ENCODE measurements around the gene TASP1. TPM values are rescaled to one million over a fixed set of nuclear protein-coding genes. Genes with fewer than 3 reads are reported as not detected.

Gene TASP1
- total RNA-seq, 1 experiment from 2014 or later = 8.9 TPM

GRCh38 chr20:13554076-13554475, 84.7 kb downstream of the TASP1 start:
- CTCF ChIA-PET = no interaction called here
- TF ChIP-seq TCF7L2 (IDR thresholded peaks at IDR 0.05; ENCODE audit: low read depth, low read length) = no peak
- TF ChIP-seq REST (IDR thresholded peaks at IDR 0.05; ENCODE audit: insufficient read depth in 1 of 2, low read depth in 2 of 2, low read length in 1 of 2) = no peak
- no peak for TF ChIP-seq CTCF (IDR thresholded peaks at IDR 0.05)
- TF ChIP-seq SIN3A (IDR thresholded peaks at IDR 0.05; ENCODE audit: borderline replicate concordance, insufficient read depth, low read depth, low read length) = no peak
- no peak for TF ChIP-seq POLR2AphosphoS5 (IDR thresholded peaks at IDR 0.05; ENCODE audit: low read depth, low read length)
- DNase-seq (ENCODE audit: low read depth, low spot score) (no peak), ATAC-seq (no peak)
- in situ Hi-C loops (cut with HindIII; ENCODE audit: low pct_unique_long_range_greater_than_20kb, low sequenced_read_pairs) = no loop called here
- no peak overlapping the region for H3K4me3 ChIP-seq (ENCODE audit: low read depth in 2 of 2, low read length in 2 of 2)
- no peaks in the 10 kb centered on the region for H3K27me3 ChIP-seq (ENCODE audit: control insufficient read depth, insufficient read depth, low read length)
- POLR2A ChIA-PET = no interaction called here
- H3K36me3 ChIP-seq (ENCODE audit: control insufficient read depth, insufficient read depth, low read length) = no peaks in the 10 kb centered on the region
- no TSS peak for BruUV-seq (replicated peaks)
- H3K9me3 ChIP-seq (ENCODE audit: control insufficient read depth, insufficient read depth, low read depth, low read length) = no peaks in the 10 kb centered on the region
- H3K27ac ChIP-seq (ENCODE audit: low read length) = no peak overlapping the region
- H3K4me1 ChIP-seq (ENCODE audit: control insufficient read depth, insufficient read depth, low read length) = no peaks in the 10 kb centered on the region
- intact Hi-C loops (cut with micrococcal nuclease; ENCODE audit: unreplicated experiment) = no loop called here

- Histone ChIP-seq H3K4me3 (ENCODE audit: low read depth in 2 of 2, low read length in 2 of 2) (no peak overlapping the region), H3K27ac (ENCODE audit: low read length) (no peak overlapping the region), H3K9me3 (ENCODE audit: control insufficient read depth, insufficient read depth, low read depth, low read length) (no peaks in the 10 kb centered on the region), H3K27me3 (ENCODE audit: control insufficient read depth, insufficient read depth, low read length) (no peaks in the 10 kb centered on the region), H3K36me3 (ENCODE audit: control insufficient read depth, insufficient read depth, low read length) (no peaks in the 10 kb centered on the region), H3K4me1 (ENCODE audit: control insufficient read depth, insufficient read depth, low read length) (no peaks in the 10 kb centered on the region)
- in situ Hi-C loops (cut with HindIII; ENCODE audit: low pct_unique_long_range_greater_than_20kb, low sequenced_read_pairs) (no loop called here), intact Hi-C loops (cut with micrococcal nuclease; ENCODE audit: unreplicated experiment) (no loop called here)
- ATAC-seq = no peak
- DNase-seq (ENCODE audit: low read depth, low spot score) = no peak
- POLR2A ChIA-PET = no interaction called here
- BruUV-seq (replicated peaks) = no TSS peak
- no peak for TF ChIP-seq POLR2AphosphoS5 (IDR thresholded peaks at IDR 0.05; ENCODE audit: low read depth, low read length)
- no peak for TF ChIP-seq REST (IDR thresholded peaks at IDR 0.05; ENCODE audit: insufficient read depth in 1 of 2, low read depth in 2 of 2, low read length in 1 of 2)
- no peak for TF ChIP-seq SIN3A (IDR thresholded peaks at IDR 0.05; ENCODE audit: borderline replicate concordance, insufficient read depth, low read depth, low read length)
- TF ChIP-seq CTCF (IDR thresholded peaks at IDR 0.05) = no peak
- TF ChIP-seq TCF7L2 (IDR thresholded peaks at IDR 0.05; ENCODE audit: low read depth, low read length) = no peak
- CTCF ChIA-PET = no interaction called here
Measured at GRCh38 chr20:13552061-13552460, 86.7 kb downstream of the TASP1 start.

Data from Panc1 (cell line).